Upper lobe of left lung (tissue), 4 donors: ENCODE measurements around the gene EPHB2.

Source experiments
- CTCF ChIP-seq, 6 experiments: fragments of 450-650 bp in 4 of 6; fragments of 200-600 bp in 2 of 6; sonication (generic) in 2 of 6; IDR thresholded peaks; one replicate each; pipeline ENCODE4 v1.5.1; 2016 to 2019; ENCODE audit warnings: antibody characterized with exemption in 6 of 6
- EP300 ChIP-seq, 4 donors: sonication (generic); formaldehyde crosslinking; IDR thresholded peaks; one replicate each; pipeline ENCODE4 v1.5.1; 2017; ENCODE audit warnings: antibody characterized with exemption in 4 of 4, control low read depth in 2 of 4
- POLR2A ChIP-seq, 4 donors: fragments of 450-650 bp; IDR thresholded peaks; one replicate each; pipeline ENCODE4 v1.5.1; 2016 to 2017; ENCODE audit warnings: antibody characterized with exemption in 4 of 4, mild to moderate bottlenecking in 2 of 4
- POLR2AphosphoS5 ChIP-seq, 2 donors: sonication (generic); formaldehyde crosslinking; IDR thresholded peaks; one replicate each; pipeline ENCODE4 v1.5.1; 2017; ENCODE audit warnings: antibody characterized with exemption in 2 of 2

- TF ChIP-seq CTCF (IDR thresholded peaks at IDR 0.05) (no peak), POLR2A (IDR thresholded peaks at IDR 0.05) (no peak), POLR2AphosphoS5 (IDR thresholded peaks at IDR 0.05) (no peak), EP300 (IDR thresholded peaks at IDR 0.05) (no peak)
Observed at GRCh38 chr1:22788254-22788661, 77.6 kb downstream of the EPHB2 start.
